GM18498 (cell line): Measurements from ENCODE around the gene TRIP13.

Source experiments
- ATAC-seq: cut with Tn5 transposase; IDR thresholded peaks from one replicate; pipeline ENCODE4 v1.9.1; 2021; ENCODE audit warnings: mild to moderate bottlenecking, moderate library complexity; ENCODE audit not compliant: unreplicated experiment

TRIP13 gene

GRCh38 chr5:949815-950560 lies 57.3 kb downstream of the TRIP13 start:
- no peak for ATAC-seq

- no peak for ATAC-seq
Measured at GRCh38 chr5:951940-952596, 59.4 kb downstream of the TRIP13 start.

GRCh38 chr5:952597-953271 lies 60.0 kb downstream of the TRIP13 start:
- no peak for ATAC-seq

GRCh38 chr5:953535-954449 lies 61.1 kb downstream of the TRIP13 start:
- ATAC-seq = no peak

- no peak for ATAC-seq
Measured at GRCh38 chr5:955886-956761, 63.4 kb downstream of the TRIP13 start.

- ATAC-seq = peak; percentile 50
Measured at GRCh38 chr5:956941-957747, 64.5 kb downstream of the TRIP13 start.

GRCh38 chr5:957748-958485 lies 65.2 kb downstream of the TRIP13 start:
- no peak for ATAC-seq

GRCh38 chr5:958701-959571 lies 66.3 kb downstream of the TRIP13 start:
- ATAC-seq = no peak

- ATAC-seq = no peak
Measured at GRCh38 chr5:959581-960531, 67.2 kb downstream of the TRIP13 start.

GRCh38 chr5:960551-960950 lies 67.9 kb downstream of the TRIP13 start:
- no peak for ATAC-seq

GRCh38 chr5:961002-961710 lies 68.5 kb downstream of the TRIP13 start:
- ATAC-seq = no peak

GRCh38 chr5:961711-962240 lies 69.1 kb downstream of the TRIP13 start:
- ATAC-seq = no peak

GRCh38 chr5:962386-962785 lies 69.7 kb downstream of the TRIP13 start:
- no peak for ATAC-seq

GRCh38 chr5:962801-963200 lies 70.1 kb downstream of the TRIP13 start:
- no peak for ATAC-seq

- ATAC-seq = peak; percentile 47
Measured at GRCh38 chr5:963310-963672, 70.6 kb downstream of the TRIP13 start.
